HepG2 (cell line): ENCODE data around the gene ZNF500. TPM values are rescaled to one million over a fixed set of nuclear protein-coding genes. Genes with fewer than 3 reads are reported as not detected.

Experiments
- ATM ChIP-seq: fragments of 450-650 bp; IDR thresholded peaks from 2 replicates; pipeline ENCODE4 v1.7.1; 2017; ENCODE audit warnings: mild to moderate bottlenecking, borderline replicate concordance
- CENPT ChIP-seq: sonication (generic); formaldehyde crosslinking; IDR thresholded peaks from 2 replicates; pipeline ENCODE4 v1.8.0; 2022; ENCODE audit warnings: low read depth, mild to moderate bottlenecking, moderate library complexity, missing genetic modification reagents
- CREM ChIP-seq, 2 experiments: sonication (generic) in 1 of 2; formaldehyde crosslinking in 1 of 2; IDR thresholded peaks; 2 replicates each; pipeline versions ENCODE4 v1.4.0 to v1.6.1; 2016 to 2020; ENCODE audit warnings: antibody characterized with exemption in 1 of 2, mild to moderate bottlenecking in 1 of 2, missing genetic modification reagents in 1 of 2
- FOXK1 ChIP-seq: sonication (generic); formaldehyde crosslinking; IDR thresholded peaks from 2 replicates; pipeline ENCODE4 v1.4.0; 2020; ENCODE audit warnings: low read depth, missing genetic modification reagents, borderline replicate concordance
- KAT8 ChIP-seq: IDR thresholded peaks from 2 replicates; pipeline ENCODE4 v1.6.1; 2016; ENCODE audit warnings: missing genetic modification reagents, missing compliant biosample characterization
- MIER3 ChIP-seq: IDR thresholded peaks from 2 replicates; pipeline ENCODE4 v1.6.1; 2016; ENCODE audit warnings: missing compliant biosample characterization, borderline replicate concordance
- NFKB2 ChIP-seq: sonication (generic); formaldehyde crosslinking; IDR thresholded peaks from 2 replicates; pipeline ENCODE4 v1.4.0; 2020; ENCODE audit warnings: missing genetic modification reagents, borderline replicate concordance
- NR3C1 ChIP-seq: sonication (generic); formaldehyde crosslinking; IDR thresholded peaks from 2 replicates; pipeline ENCODE4 v1.4.0; 2020; ENCODE audit warnings: missing genetic modification reagents
- RARA ChIP-seq: IDR thresholded peaks from 2 replicates; pipeline ENCODE4 v1.6.1; 2016; ENCODE audit warnings: missing genetic modification reagents, missing compliant biosample characterization
- RCOR2 ChIP-seq: IDR thresholded peaks from 2 replicates; pipeline ENCODE4 v1.6.1; 2016; ENCODE audit warnings: missing biosample characterization, missing genetic modification reagents
- SKIL ChIP-seq: sonication (generic); formaldehyde crosslinking; IDR thresholded peaks from 2 replicates; pipeline ENCODE4 v1.8.0; 2022; ENCODE audit warnings: missing genetic modification reagents, mild to moderate bottlenecking, moderate library complexity, borderline replicate concordance
- TRAFD1 ChIP-seq: sonication (generic); formaldehyde crosslinking; IDR thresholded peaks from 2 replicates; pipeline ENCODE4 v1.5.1; 2020; ENCODE audit warnings: missing genetic modification reagents, mild to moderate bottlenecking, borderline replicate concordance
- ZC3H4 ChIP-seq: sonication (generic); formaldehyde crosslinking; IDR thresholded peaks from 2 replicates; pipeline ENCODE4 v1.4.0; 2020; ENCODE audit warnings: missing genetic modification reagents, borderline replicate concordance
- ZKSCAN5 ChIP-seq: sonication (generic); formaldehyde crosslinking; IDR thresholded peaks from 2 replicates; pipeline ENCODE4 v1.5.1; 2020; ENCODE audit warnings: mild to moderate bottlenecking, missing genetic modification reagents
- ZNF367 ChIP-seq: sonication (generic); formaldehyde crosslinking; IDR thresholded peaks from 2 replicates; pipeline ENCODE4 v1.4.0; 2020; ENCODE audit warnings: missing genetic modification reagents, borderline replicate concordance
- ZNF574 ChIP-seq: sonication (generic); formaldehyde crosslinking; IDR thresholded peaks from 2 replicates; pipeline ENCODE4 v1.4.0; 2020; ENCODE audit warnings: missing genetic modification reagents
- ZNF782 ChIP-seq: sonication (generic); formaldehyde crosslinking; IDR thresholded peaks from 2 replicates; pipeline ENCODE4 v1.4.0; 2020; ENCODE audit warnings: missing genetic modification reagents, mild to moderate bottlenecking, borderline replicate concordance
- polyA plus RNA-seq, 8 experiments: library from polyadenylated mRNA; depleted of rRNA in 3 of 8; stranded (reverse) in 7 of 8; unstranded in 1 of 8; fragments of >200 nt; fragmentation: Illumina TruSeq in 4 of 8; extraction: Trizol in 4 of 8; gene quantifications; 2 replicates each; pipeline versions ENCODE4 v1.2.1 to v1.2.3, GENCODE V29; 2011 to 2016; ENCODE audit warnings: low read depth in 4 of 8, missing spikeins in 1 of 8, mixed read lengths in 1 of 8; ENCODE audit not compliant: insufficient read depth in 1 of 8
- total RNA-seq, 5 experiments: library from RNA; depleted of rRNA; stranded (reverse); fragments of >200 nt; fragmentation: Illumina TruSeq; extraction: Trizol; gene quantifications; 2 replicates each; pipeline ENCODE4 v1.2.3, GENCODE V29; 2016; ENCODE audit warnings: low read depth in 1 of 5
- TF ChIP-seq, protein P1 (sequence below): sonication (generic); formaldehyde crosslinking; IDR thresholded peaks from 2 replicates; pipeline ENCODE4 v1.5.0; 2020; ENCODE audit warnings: mild to moderate bottlenecking, low read depth, missing genetic modification reagents, borderline replicate concordance
- TF ChIP-seq, protein P2 (sequence below): IDR thresholded peaks from 2 replicates; pipeline ENCODE4 v1.6.1; 2016; ENCODE audit warnings: missing biosample characterization, missing genetic modification reagents, low read depth

The ZNF500 gene
- total and polyA plus RNA-seq, 2 of the 13 experiments (the other 11 are each of a cell fraction or from before 2014, with no cell fraction given), result 6.1 to 12.2 TPM

DNA sequence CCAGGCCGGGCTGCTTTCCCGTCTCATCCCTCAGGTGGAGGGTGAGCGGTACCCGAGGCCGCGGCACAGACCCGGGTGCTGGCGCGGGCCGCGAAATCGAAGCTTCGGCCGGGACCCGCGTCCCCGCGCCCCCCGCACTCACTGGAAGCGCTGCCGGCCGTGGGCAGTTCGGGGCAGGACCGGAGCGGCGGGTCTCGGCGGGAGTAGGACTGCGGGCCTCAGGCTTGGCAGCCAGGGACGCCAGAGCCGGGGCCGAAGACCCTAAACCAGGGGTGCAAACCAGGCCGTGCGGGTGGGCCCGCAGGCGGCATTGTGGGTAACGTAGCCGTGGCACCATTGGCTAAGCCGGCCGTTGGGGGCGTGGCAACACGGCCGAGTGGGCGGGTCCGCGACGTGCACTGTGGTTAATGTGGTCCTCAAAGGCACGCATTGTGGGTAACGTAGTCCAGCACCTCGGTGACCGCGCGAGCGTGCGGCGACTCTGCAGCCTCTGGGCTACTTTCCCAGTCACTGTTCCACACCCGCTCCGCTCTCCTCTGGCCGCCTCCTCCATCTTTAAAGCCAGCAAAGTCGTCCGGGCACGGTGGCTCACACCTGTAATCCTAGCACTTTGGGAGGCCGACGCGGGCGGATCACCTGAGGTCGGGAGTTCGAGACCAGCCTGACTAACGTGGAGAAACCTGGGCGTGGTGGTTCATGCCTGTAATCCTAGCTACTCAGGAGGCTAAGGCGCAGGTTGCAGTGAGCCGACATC, at the start of gene ZNF500 (continued):
- TF ChIP-seq ZNF574 (CRISPR knock-in tag) (peak; percentile 89), SKIL (CRISPR knock-in tag) (0 out of 2 replicates have a peak, but pooled peaks have one; percentile 2), ZNF782 (CRISPR knock-in tag) (peak; percentile 53; the same call in 1 of the 2 replicates), RARA (CRISPR knock-in tag) (peak; percentile 16; the same call in 1 of the 2 replicates), ZC3H4 (CRISPR knock-in tag) (no peak), ATM (no peak), ZNF367 (CRISPR knock-in tag) (no peak), ZKSCAN5 (CRISPR knock-in tag) (no peak), CREM (IDR thresholded peaks at IDR 0.05) (peak; percentile 95), CREM (CRISPR knock-in tag; IDR thresholded peaks at IDR 0.05) (no peak), CENPT (no peak), RCOR2 (CRISPR knock-in tag) (0 out of 2 replicates have a peak, but pooled peaks have one; percentile 47), TRAFD1 (no peak), MIER3 (CRISPR knock-in tag) (no peak; the same call in 1 of the 2 replicates), NR3C1 (no peak), NFKB2 (CRISPR knock-in tag) (no peak), KAT8 (CRISPR knock-in tag) (peak; percentile 84), FOXK1 (CRISPR knock-in tag) (peak; percentile 93; the same call in 1 of the 2 replicates)
- TF ChIP-seq, protein P1, sequence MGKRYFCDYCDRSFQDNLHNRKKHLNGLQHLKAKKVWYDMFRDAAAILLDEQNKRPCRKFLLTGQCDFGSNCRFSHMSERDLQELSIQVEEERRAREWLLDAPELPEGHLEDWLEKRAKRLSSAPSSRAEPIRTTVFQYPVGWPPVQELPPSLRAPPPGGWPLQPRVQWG, result no peak
- TF ChIP-seq, protein P2, sequence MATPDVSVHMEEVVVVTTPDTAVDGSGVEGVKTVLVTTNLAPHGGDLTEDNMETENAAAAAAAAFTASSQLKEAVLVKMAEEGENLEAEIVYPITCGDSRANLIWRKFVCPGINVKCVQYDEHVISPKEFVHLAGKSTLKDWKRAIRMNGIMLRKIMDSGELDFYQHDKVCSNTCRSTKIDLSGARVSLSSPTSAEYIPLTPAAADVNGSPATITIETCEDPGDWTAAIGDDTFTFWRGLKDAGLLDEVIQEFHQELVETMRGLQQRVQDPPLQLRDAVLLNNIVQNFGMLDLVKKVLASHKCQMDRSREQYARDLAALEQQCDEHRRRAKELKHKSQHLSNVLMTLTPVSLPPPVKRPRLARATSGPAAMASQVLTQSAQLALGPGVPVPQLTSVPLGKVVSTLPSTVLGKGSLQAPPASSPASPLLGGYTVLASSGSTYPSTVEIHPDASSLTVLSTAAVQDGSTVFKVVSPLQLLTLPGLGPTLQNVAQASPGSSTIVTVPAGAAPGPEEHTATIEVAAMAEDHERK (CRISPR knock-in tag), result peak; percentile 60; the same call in 1 of the 2 replicates
